H9 (cell line): ENCODE data around the gene PRPF19. TPM values are rescaled to one million over a fixed set of nuclear protein-coding genes. Genes with fewer than 3 reads are reported as not detected.

Source experiments
- DNase-seq: peaks from one replicate; pipeline ENCODE4 v3.0.0-alpha.2; 2017
- H2AFZ ChIP-seq: one replicate; pipeline ENCODE4 v1.6.1; 2013; ENCODE audit warnings: mild to moderate bottlenecking, low read length, control low read depth, moderate library complexity
- H2AK5ac ChIP-seq: 2 replicates; pipeline ENCODE4 v1.6.1; 2013; ENCODE audit warnings: low read length, control low read depth, mixed read lengths; ENCODE audit not compliant: insufficient read length
- H2BK120ac ChIP-seq: one replicate; pipeline ENCODE4 v1.6.1; 2013; ENCODE audit warnings: low read depth, mild to moderate bottlenecking, low read length, control low read depth, inconsistent platforms; ENCODE audit not compliant: poor library complexity, severe bottlenecking
- H2BK12ac ChIP-seq: 2 replicates; pipeline ENCODE4 v1.6.1; 2013; ENCODE audit warnings: low read length, control low read depth, mixed read lengths, low read depth; ENCODE audit not compliant: insufficient read length
- H2BK15ac ChIP-seq: 2 replicates; pipeline ENCODE4 v1.6.1; 2013; ENCODE audit warnings: low read depth, low read length, control low read depth
- H2BK20ac ChIP-seq: one replicate; pipeline ENCODE4 v1.6.1; 2013; ENCODE audit warnings: low read depth, mild to moderate bottlenecking, low read length, control low read depth, inconsistent platforms; ENCODE audit not compliant: poor library complexity, severe bottlenecking
- H2BK5ac ChIP-seq: 2 replicates; pipeline ENCODE4 v1.6.1; 2013; ENCODE audit warnings: low read length, control low read depth, mixed read lengths; ENCODE audit not compliant: insufficient read length
- H3K14ac ChIP-seq: 2 replicates; pipeline ENCODE4 v1.6.1; 2013; ENCODE audit warnings: low read length, control low read depth; ENCODE audit not compliant: insufficient read depth
- H3K18ac ChIP-seq: 2 replicates; pipeline ENCODE4 v1.6.1; 2013; ENCODE audit warnings: low read depth, mild to moderate bottlenecking, mixed read lengths, low read length, control low read depth; ENCODE audit not compliant: insufficient read length
- H3K23ac ChIP-seq: 2 replicates; pipeline ENCODE4 v1.6.1; 2013; ENCODE audit warnings: low read length, control low read depth, mixed read lengths, low read depth; ENCODE audit not compliant: insufficient read length
- H3K23me2 ChIP-seq: 2 replicates; pipeline ENCODE4 v1.6.1; 2013; ENCODE audit warnings: low read depth, mild to moderate bottlenecking, mixed read lengths, low read length, control low read depth; ENCODE audit not compliant: insufficient read length, poor library complexity, severe bottlenecking
- H3K27ac ChIP-seq: 2 replicates; pipeline ENCODE4 v1.5.1; 2013; ENCODE audit warnings: low read length, control low read depth, mixed read lengths, low read depth; ENCODE audit not compliant: insufficient read length
- H3K27me3 ChIP-seq: 2 replicates; pipeline ENCODE4 v1.6.1; 2013; ENCODE audit warnings: low read length, control low read depth, inconsistent platforms; ENCODE audit not compliant: insufficient read depth
- H3K4ac ChIP-seq: 2 replicates; pipeline ENCODE4 v1.6.1; 2013; ENCODE audit warnings: low read depth, mild to moderate bottlenecking, control low read depth, inconsistent platforms, low read length, moderate library complexity
- H3K4me1 ChIP-seq: 2 replicates; pipeline ENCODE4 v1.6.1; 2013; ENCODE audit warnings: low read length, control low read depth, inconsistent platforms; ENCODE audit not compliant: insufficient read depth
- H3K4me2 ChIP-seq: 2 replicates; pipeline ENCODE4 v1.6.1; 2013; ENCODE audit warnings: low read length, control low read depth, mixed read lengths; ENCODE audit not compliant: insufficient read length, insufficient read depth
- H3K56ac ChIP-seq: 2 replicates; pipeline ENCODE4 v1.6.1; 2013; ENCODE audit warnings: low read depth, mild to moderate bottlenecking, mixed read lengths, low read length, control low read depth; ENCODE audit not compliant: insufficient read length
- H3K79me1 ChIP-seq: 2 replicates; pipeline ENCODE4 v1.6.1; 2013; ENCODE audit warnings: low read depth, mild to moderate bottlenecking, moderate library complexity, low read length, control low read depth, inconsistent platforms; ENCODE audit not compliant: insufficient read depth, poor library complexity, severe bottlenecking
- H3K79me2 ChIP-seq: 2 replicates; pipeline ENCODE4 v1.6.1; 2013; ENCODE audit warnings: low read length, control low read depth, inconsistent platforms; ENCODE audit not compliant: insufficient read depth
- H3K9ac ChIP-seq: 2 replicates; pipeline ENCODE4 v1.6.1; 2013; ENCODE audit warnings: low read length, control low read depth, mixed read lengths; ENCODE audit not compliant: insufficient read length; ENCODE audit errors: extremely low read depth
- H3K9me3 ChIP-seq: one replicate; pipeline ENCODE4 v1.6.1; 2013; ENCODE audit warnings: low read depth, low read length, inconsistent platforms; ENCODE audit not compliant: control insufficient read depth
- H3T11ph ChIP-seq: one replicate; pipeline ENCODE4 v1.6.1; 2013; ENCODE audit warnings: mild to moderate bottlenecking, low read length, control low read depth, inconsistent platforms
- H4K20me1 ChIP-seq: one replicate; pipeline ENCODE4 v1.6.1; 2013; ENCODE audit not compliant: control insufficient read depth, insufficient read length, insufficient read depth
- H4K5ac ChIP-seq: 2 replicates; pipeline ENCODE4 v1.6.1; 2013; ENCODE audit warnings: low read depth, mild to moderate bottlenecking, mixed read lengths, low read length, control low read depth; ENCODE audit not compliant: insufficient read length
- H4K8ac ChIP-seq: replicated peaks from 2 replicates; pipeline ENCODE4 v1.6.1; 2013; ENCODE audit warnings: low read length, control low read depth, mixed read lengths, low read depth; ENCODE audit not compliant: insufficient read length
- H4K91ac ChIP-seq: 2 replicates; pipeline ENCODE4 v1.6.1; 2013; ENCODE audit warnings: low read depth, mild to moderate bottlenecking, moderate library complexity, mixed read lengths, low read length, control low read depth; ENCODE audit not compliant: insufficient read length
- H3K27ac Mint-ChIP-seq, 3 experiments: 2 replicates in 2 of 3; 3 replicates in 1 of 3; pipeline ENCODE4 v1.8.0; 2020 to 2021; ENCODE audit warnings: mixed read lengths in 3 of 3, mild to moderate bottlenecking in 1 of 3, moderate library complexity in 1 of 3
- H3K27me3 Mint-ChIP-seq: 2 replicates; pipeline ENCODE4 v1.8.0; 2021; ENCODE audit warnings: low read depth, mild to moderate bottlenecking, moderate library complexity, mixed read lengths
- H3K36me3 Mint-ChIP-seq, 3 experiments: 2 replicates in 2 of 3; 3 replicates in 1 of 3; pipeline ENCODE4 v1.8.0; 2020 to 2021; ENCODE audit warnings: low read depth in 3 of 3, mixed read lengths in 3 of 3; ENCODE audit not compliant: insufficient read depth in 1 of 3
- H3K4me1 Mint-ChIP-seq, 2 experiments: 2 replicates each; pipeline ENCODE4 v1.8.0; 2020; ENCODE audit warnings: mixed read lengths in 2 of 2
- H3K4me3 Mint-ChIP-seq, 2 experiments: 2 replicates in 1 of 2; 3 replicates in 1 of 2; pipeline ENCODE4 v1.8.0; 2020 to 2021; ENCODE audit warnings: mild to moderate bottlenecking in 2 of 2, mixed read lengths in 2 of 2, moderate library complexity in 1 of 2
- H3K9me3 Mint-ChIP-seq, 2 experiments: 2 replicates in 1 of 2; 3 replicates in 1 of 2; pipeline ENCODE4 v1.8.0; 2020; ENCODE audit warnings: mild to moderate bottlenecking in 2 of 2, mixed read lengths in 2 of 2, moderate library complexity in 1 of 2
- CTCF ChIP-seq: fragments of 200-600 bp; sonication (generic); conservative IDR thresholded peaks from 3 replicates; pipeline ENCODE4 v1.8.0; 2021; ENCODE audit warnings: antibody characterized with exemption, mild to moderate bottlenecking
- WGBS: extraction: QIAGEN DNeasy Blood & Tissue Kit; methylation state at CpG from one replicate; pipeline ENCODE4 v1.1.7; 2013; ENCODE audit warnings: missing lambda C conversion rate, low lambda C conversion rate, mixed read lengths; ENCODE audit not compliant: insufficient read length; ENCODE audit errors: extremely low coverage; 5-methylcytosine and 5-hydroxymethylcytosine counted together
- total RNA-seq: library from RNA; stranded (reverse); gene quantifications from 2 replicates; pipeline ENCODE4 v1.2.1, GENCODE V29; 2021

PRPF19 gene
- total RNA-seq, 1 experiment from 2014 or later = 130 TPM

DNA sequence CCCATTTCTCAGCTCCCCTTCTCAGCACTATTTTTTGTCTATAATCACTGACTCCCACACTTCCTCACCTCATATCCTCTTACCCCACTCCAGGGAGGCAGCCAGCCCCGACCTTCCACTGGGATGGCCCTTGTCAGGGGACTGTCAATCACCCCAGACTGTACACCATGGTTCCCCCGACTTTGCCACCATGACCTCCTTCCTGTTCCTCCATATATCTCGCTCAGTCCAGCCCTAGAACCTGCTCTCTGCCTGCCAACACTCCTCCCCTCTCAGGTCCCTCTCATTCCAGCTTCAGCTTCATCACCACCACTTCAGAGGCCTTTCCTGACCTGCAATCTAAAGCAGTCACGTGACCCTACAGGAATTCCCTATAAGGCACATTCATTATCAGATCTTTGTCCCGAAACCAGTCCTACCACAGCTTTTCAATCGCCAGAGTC lies 16.5 kb downstream of the PRPF19 start:
- H3K4ac ChIP-seq = no peak overlapping the region
- no peak overlapping the region for H4K5ac ChIP-seq
- Mint-ChIP-seq H3K27me3 (no peaks in the 10 kb centered on the region), H3K4me1 (no peaks in the 10 kb centered on the region), H3K4me3 (no peak overlapping the region; a peak in 1 of 5 replicates), H3K9me3 (no peaks in the 10 kb centered on the region; a peak in 1 of 5 replicates), H3K36me3 (peaks cover 6 to 51% (median 9%) of the 10 kb centered on the region in 3 experiments; a peak in 6 of 7 replicates), H3K27ac (peak overlapping the region in 2 of 3 experiments; percentile 7 to 42; a peak in 5 of 7 replicates)
- H4K91ac ChIP-seq = no peak overlapping the region
- no peak overlapping the region for H3K14ac ChIP-seq
- H4K8ac ChIP-seq = no peak overlapping the region
- no CpG with 5 or more reads among the region's 6 CpGs for WGBS
- DNase-seq = no peak
- no peaks in the 10 kb centered on the region for H3K27me3 ChIP-seq
- no peak overlapping the region for H2AFZ ChIP-seq
- H3K23me2 ChIP-seq = no peaks in the 10 kb centered on the region
- no peaks in the 10 kb centered on the region for H4K20me1 ChIP-seq
- H2AK5ac ChIP-seq = no peak overlapping the region
- no peak overlapping the region for H3K18ac ChIP-seq
- H3K9ac ChIP-seq = no peak overlapping the region
- no peak overlapping the region for H3K27ac ChIP-seq
- H3K23ac ChIP-seq = no peak overlapping the region
- no peak overlapping the region for H3K56ac ChIP-seq
- H3K79me2 ChIP-seq = no peaks in the 10 kb centered on the region
- no peak overlapping the region for H3T11ph ChIP-seq
- H3K9me3 ChIP-seq = no peaks in the 10 kb centered on the region
- no peak for TF ChIP-seq CTCF
- no peak overlapping the region for H3K4me2 ChIP-seq
- no peak overlapping the region for H2BK12ac ChIP-seq
- no peak overlapping the region for H2BK120ac ChIP-seq
- no peak overlapping the region for H2BK15ac ChIP-seq
- H2BK5ac ChIP-seq = no peak overlapping the region
- no peaks in the 10 kb centered on the region for H3K4me1 ChIP-seq
- no peak overlapping the region for H2BK20ac ChIP-seq
- no peaks in the 10 kb centered on the region for H3K79me1 ChIP-seq
